A549 (cell line): ENCODE measurements around the gene CAV2. TPM values are rescaled to one million over a fixed set of nuclear protein-coding genes. Genes with fewer than 3 reads are reported as not detected.
A peak's percentile ranks its signal among the peaks of the same experiment; 100 is the strongest.

Experiments
- ATAC-seq, 2 experiments: fragments of 200-7000 bp in 1 of 2; fragments of >200 bp in 1 of 2; cut with Nextera tagmentation in 1 of 2; cut with Tn5 transposase in 1 of 2; 3 replicates each; pipeline versions ENCODE4 v1.8.0 to v1.9.1; 2018 to 2020; ENCODE audit warnings: mild to moderate bottlenecking in 1 of 2, moderate library complexity in 1 of 2
- CTCF ChIA-PET: fragments of 300-600 bp; sonication (Branson Sonifier 250); formaldehyde crosslinking; extraction: SDS; loops from one replicate; lab custom pipeline; 2021; ENCODE audit warnings: antibody characterized with exemption, inconsistent platforms; lab: Yijun Ruan, JAX
- POLR2A ChIA-PET: fragments of 350-600 bp; formaldehyde crosslinking; extraction: SDS; loops from one replicate; lab custom pipeline; 2021; ENCODE audit warnings: antibody characterized with exemption, inconsistent platforms; lab: Yijun Ruan, JAX
- DNase-seq, 2 experiments: peaks; one replicate each; pipeline versions ENCODE4 v3.0.0 to v3.0.0-alpha.2; 2011 to 2016; ENCODE audit warnings: low read depth in 1 of 2, low spot score in 1 of 2
- FAIRE-seq: peaks from 2 replicates; lab custom pipeline; 2011; peaks lifted over from hg19 to GRCh38; lab: Jason Lieb, UNC
- H3K27ac ChIP-seq, 2 experiments: fragments of >200 bp; sonication (Bioruptor Twin); formaldehyde crosslinking; 3 replicates each; pipeline ENCODE4 v1.5.1; 2016 to 2017
- H3K4me1 ChIP-seq: fragments of >200 bp; sonication (Bioruptor Twin); formaldehyde crosslinking; 3 replicates; pipeline ENCODE4 v1.6.1; 2016
- H3K4me2 ChIP-seq: fragments of >200 bp; sonication (Bioruptor Twin); formaldehyde crosslinking; 3 replicates; pipeline ENCODE4 v1.6.1; 2016
- H3K4me3 ChIP-seq: fragments of >200 bp; sonication (Bioruptor Twin); formaldehyde crosslinking; 3 replicates; pipeline ENCODE4 v1.5.1; 2016
- H3K9me3 ChIP-seq: fragments of >200 bp; sonication (Bioruptor Twin); formaldehyde crosslinking; 3 replicates; pipeline ENCODE4 v1.6.1; 2016
- ATOH8 ChIP-seq: fragments of 250-450 bp; sonication (Bioruptor Pico); IDR thresholded peaks from 2 replicates; pipeline ENCODE4 v1.5.0; 2020; ENCODE audit warnings: low read depth, mild to moderate bottlenecking, moderate library complexity
- BCL3 ChIP-seq: fragments of >200 bp; sonication (Bioruptor Twin); formaldehyde crosslinking; IDR thresholded peaks from 3 replicates; pipeline ENCODE4 v1.6.1; 2016
- CBX8 ChIP-seq: fragments of 200-600 bp; sonication (generic); IDR thresholded peaks from 2 replicates; pipeline ENCODE4 v1.6.1; 2016
- CEBPB ChIP-seq, 2 experiments: fragments of >200 bp in 1 of 2; sonication (Bioruptor Twin) in 1 of 2; formaldehyde crosslinking in 1 of 2; IDR thresholded peaks; 2 replicates each; pipeline ENCODE4 v1.6.1; 2012 to 2016
- E2F6 ChIP-seq: IDR thresholded peaks from 2 replicates; pipeline ENCODE4 v1.6.1; 2012; ENCODE audit warnings: low read depth, borderline replicate concordance
- FOXS1 ChIP-seq: fragments of 250-450 bp; sonication (Bioruptor Pico); IDR thresholded peaks from 2 replicates; pipeline ENCODE4 v1.5.0; 2020; ENCODE audit warnings: mild to moderate bottlenecking, moderate library complexity
- HES2 ChIP-seq: fragments of >200 bp; sonication (Bioruptor Twin); formaldehyde crosslinking; IDR thresholded peaks from 2 replicates; pipeline ENCODE4 v1.6.1; 2016
- HOXA7 ChIP-seq: fragments of 250-450 bp; sonication (Bioruptor Pico); IDR thresholded peaks from 2 replicates; pipeline ENCODE4 v1.5.0; 2020; ENCODE audit warnings: mild to moderate bottlenecking, moderate library complexity
- HOXB13 ChIP-seq: fragments of 250-450 bp; sonication (Bioruptor Pico); IDR thresholded peaks from 2 replicates; pipeline ENCODE4 v1.5.0; 2020; ENCODE audit warnings: low read depth, mild to moderate bottlenecking, moderate library complexity
- JUN ChIP-seq, 2 experiments: fragments of >200 bp; sonication (Bioruptor Twin); formaldehyde crosslinking; IDR thresholded peaks; 2 replicates in 1 of 2; 3 replicates in 1 of 2; pipeline ENCODE4 v1.6.1; 2016 to 2017
- MAFK ChIP-seq: fragments of 450-650 bp; IDR thresholded peaks from 2 replicates; pipeline ENCODE4 v1.6.1; 2014; ENCODE audit not compliant: partially characterized antibody
- PHF8 ChIP-seq: fragments of 200-600 bp; sonication (generic); IDR thresholded peaks from 2 replicates; pipeline ENCODE4 v1.6.1; 2016; ENCODE audit warnings: low read depth, mild to moderate bottlenecking, antibody characterized with exemption, moderate library complexity, borderline replicate concordance
- POLR2A ChIP-seq: IDR thresholded peaks from 2 replicates; pipeline ENCODE4 v1.6.1; 2012; ENCODE audit warnings: mild to moderate bottlenecking, low read length
- RAD21 ChIP-seq, 2 experiments: fragments of >200 bp in 1 of 2; sonication (Bioruptor Twin) in 1 of 2; formaldehyde crosslinking in 1 of 2; IDR thresholded peaks in 1 of 2; conservative IDR thresholded peaks in 1 of 2; 2 replicates in 1 of 2; 3 replicates in 1 of 2; pipeline ENCODE4 v1.6.1; 2012 to 2018; ENCODE audit warnings: inconsistent platforms in 1 of 2
- RARB ChIP-seq: fragments of 250-450 bp; sonication (Bioruptor Pico); IDR thresholded peaks from 2 replicates; pipeline ENCODE4 v1.8.0; 2021; ENCODE audit warnings: mild to moderate bottlenecking, moderate library complexity
- RNF2 ChIP-seq: fragments of 200-600 bp; sonication (generic); IDR thresholded peaks from 2 replicates; pipeline ENCODE4 v1.6.1; 2016; ENCODE audit warnings: low read depth, mild to moderate bottlenecking, antibody characterized with exemption, moderate library complexity, borderline replicate concordance
- WGBS: methylation state at CpG from one replicate; pipeline ENCODE4 v1.1.6; 2017; ENCODE audit errors: missing lambda C conversion rate; 5-methylcytosine and 5-hydroxymethylcytosine counted together
- polyA plus RNA-seq, 4 experiments: library from polyadenylated mRNA; depleted of rRNA in 3 of 4; stranded (reverse); fragments of >200 nt; fragmentation: RNase III in 1 of 4; extraction: RNeasy Plus Mini Kit Qiagen cat#74134 plus additional on column Dnase treatment in 1 of 4; gene quantifications; 2 replicates in 3 of 4; 3 replicates in 1 of 4; pipeline ENCODE4 v1.2.3, GENCODE V29; 2011 to 2017

CAV2 gene
- polyA plus RNA-seq, 2 of the 4 experiments (the other 2 are of a cell fraction) = 156 to 257 TPM

- CTCF ChIA-PET = interaction anchor here (0.6 to 9.8 kb wide), 4 partner anchors 23 to 243 kb away, joined by 4 to 54 read pairs (median 10); partner anchors contain the start of gene CAV1
- DNase-seq = peak in 1 of 2 experiments; percentile 63
- TF ChIP-seq CBX8 (no peak), HOXB13 (0 out of 2 replicates have a peak, but pooled peaks have one; percentile 6), BCL3 (0 out of 3 replicates have a peak, but pooled peaks have one; percentile 0), E2F6 (peak; percentile 54; the same call in 1 of the 2 replicates), MAFK (peak; percentile 2), PHF8 (peak; percentile 7; the same call in 1 of the 2 replicates)
Measured at GRCh38 chr7:116500078-116500853, 728 bp downstream of the CAV2 start.

GRCh38 chr7:116501425-116502167, 2.1 kb downstream of the CAV2 start:
- H3K4me3 ChIP-seq = peak overlapping the region; percentile 71
- no peak for FAIRE-seq
- 11% methylated on average over 5 of the region's 5 CpGs for WGBS
- TF ChIP-seq RNF2 (no peak), JUN (IDR thresholded peaks at IDR 0.05) (0 out of 5 replicates have a peak, but pooled peaks of 1 of the 2 experiments have one; percentile 4), RAD21 (conservative IDR thresholded peaks at IDR 0.05 in 1 of 2, IDR thresholded peaks at IDR 0.05 in 1 of 2) (no peak), MAFK (peak; percentile 77), HES2 (no peak), POLR2A (no peak), RARB (CRISPR knock-in tag) (no peak), HOXA7 (CRISPR knock-in tag) (peak; percentile 23; the same call in 1 of the 2 replicates), CEBPB (IDR thresholded peaks at IDR 0.05) (peak in 1 of 2 experiments; percentile 21; a peak in 1 of 4 replicates), FOXS1 (CRISPR knock-in tag) (no peak), ATOH8 (CRISPR knock-in tag) (no peak)
- TF ChIP-seq, all 56 proteins: peak for 4
- peaks cover 6% of the 10 kb centered on the region; the same call in 2 of the 3 replicates for H3K9me3 ChIP-seq
- H3K4me1 ChIP-seq = peaks cover 37% of the 10 kb centered on the region
- DNase-seq = peak; percentile 33 to 50
- H3K27ac ChIP-seq = peak overlapping the region; percentile 88 to 94
- POLR2A ChIA-PET = interaction anchor here (0.6 to 4.2 kb wide), 10 partner anchors 10 to 242 kb away, joined by 3 to 50 read pairs (median 4); partner anchors contain the start of gene CAV1
- CTCF ChIA-PET = interaction anchor here (0.8 to 9.8 kb wide), 7 partner anchors 18 to 243 kb away, joined by 3 to 54 read pairs (median 4); partner anchors contain the start of gene CAV1
- peak in 1 of 2 experiments; percentile 42; a peak in 3 of 6 replicates for ATAC-seq
- peak overlapping the region; percentile 74 for H3K4me2 ChIP-seq

More at GRCh38 chr7:116500078-116500853, 728 bp downstream of the CAV2 start:
- H3K27ac ChIP-seq = peak overlapping the region; percentile 88 to 94
- peaks cover 6% of the 10 kb centered on the region; the same call in 2 of the 3 replicates for H3K9me3 ChIP-seq
- peak overlapping the region; percentile 74 for H3K4me2 ChIP-seq
- under 1% methylated on average over 17 of the region's 36 CpGs for WGBS
- POLR2A ChIA-PET = interaction anchor here (0.6 to 4.2 kb wide), 12 partner anchors 9 to 241 kb away, joined by 3 to 50 read pairs (median 4); partner anchors contain the start of gene CAV1
- ATAC-seq (peak; percentile 62 to 63), FAIRE-seq (no peak)
- H3K4me3 ChIP-seq = peak overlapping the region; percentile 71
- peaks cover 46% of the 10 kb centered on the region for H3K4me1 ChIP-seq
